Head of caudate nucleus (tissue), 42 donors: ENCODE measurements around the gene SLC6A6.

Experiments
- DNase-seq, 42 donors: peaks; one replicate each; pipeline versions ENCODE4 v3.0.0 to v3.0.0-alpha.2; 2020 to 2021; ENCODE audit warnings: mixed read lengths in 7 of 42
- intact Hi-C: fragments of 100-400 bp; cut with DNase I; formaldehyde crosslinking; loops from one replicate; pipeline ENCODE4 v1.15.0; 2022

Gene SLC6A6

DNA sequence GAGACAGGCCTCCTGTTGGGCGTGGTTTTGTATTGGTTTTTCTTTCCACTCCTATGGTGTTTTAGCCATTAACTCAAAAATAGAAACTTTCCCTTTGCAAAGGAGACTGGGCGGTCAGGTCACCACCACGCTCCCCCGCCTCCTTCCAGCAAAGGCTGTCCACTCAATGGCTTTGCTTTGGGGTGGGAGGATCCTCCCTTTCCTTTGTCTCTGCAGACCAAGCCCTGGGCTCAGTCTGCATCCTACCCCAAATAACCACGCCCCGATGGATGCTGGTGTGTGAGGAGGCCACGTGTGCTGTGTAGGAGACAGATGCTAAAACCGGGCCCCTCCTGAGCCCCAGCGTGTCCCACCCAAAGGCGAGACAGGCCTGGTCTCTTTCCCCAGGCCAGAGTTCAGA is 69.3 kb downstream of the SLC6A6 start:
- DNase-seq, result no peak
- intact Hi-C loops, result loop anchor here (5.0 kb wide), 1 partner anchor 269 kb away; no protein-coding TSS in a partner anchor

DNA sequence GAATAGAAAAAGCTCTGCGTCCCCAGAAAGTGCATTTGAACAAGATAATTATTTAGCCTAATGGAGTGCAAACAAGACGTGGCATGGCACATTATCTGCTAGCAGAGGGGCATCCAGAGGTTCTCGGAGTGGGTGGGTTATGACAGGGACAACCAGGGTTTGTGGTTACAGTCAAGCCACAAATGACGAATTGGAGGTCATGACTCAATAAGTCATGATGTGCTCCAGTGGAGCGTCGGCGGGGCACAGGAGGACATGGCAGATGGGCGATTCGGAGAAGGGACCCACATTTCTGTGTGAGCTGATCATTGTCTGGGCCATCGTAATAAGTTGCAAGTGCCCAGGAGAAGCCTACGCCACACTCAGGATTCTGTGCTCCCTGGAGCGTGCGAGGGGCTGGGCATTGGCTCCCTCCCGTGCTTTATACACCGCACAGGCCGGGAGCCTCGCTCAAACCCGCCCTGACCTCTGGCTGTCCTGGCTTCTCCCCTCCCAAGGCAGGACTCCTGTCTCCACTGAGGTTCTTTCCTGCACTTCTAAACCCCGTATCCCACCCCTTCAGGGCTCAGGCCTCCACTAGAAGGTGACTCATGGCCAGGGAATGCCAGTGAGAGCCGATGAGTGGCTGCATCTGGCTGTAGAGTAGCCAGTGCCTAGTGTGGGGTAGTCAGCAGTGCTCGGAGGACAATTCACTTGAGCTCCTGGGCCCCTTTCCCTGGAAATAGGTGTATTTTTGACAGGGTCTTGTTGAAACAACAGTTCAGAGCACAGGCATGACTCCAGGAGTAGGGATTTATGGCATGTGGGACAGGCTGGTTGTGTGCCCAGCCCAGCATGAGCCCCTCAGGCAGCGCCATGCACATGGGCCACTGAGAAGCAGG is 70.3 kb downstream of the SLC6A6 start:
- intact Hi-C loops, result loop anchor here (5.0 kb wide), 1 partner anchor 270 kb away; no protein-coding TSS in a partner anchor

DNA sequence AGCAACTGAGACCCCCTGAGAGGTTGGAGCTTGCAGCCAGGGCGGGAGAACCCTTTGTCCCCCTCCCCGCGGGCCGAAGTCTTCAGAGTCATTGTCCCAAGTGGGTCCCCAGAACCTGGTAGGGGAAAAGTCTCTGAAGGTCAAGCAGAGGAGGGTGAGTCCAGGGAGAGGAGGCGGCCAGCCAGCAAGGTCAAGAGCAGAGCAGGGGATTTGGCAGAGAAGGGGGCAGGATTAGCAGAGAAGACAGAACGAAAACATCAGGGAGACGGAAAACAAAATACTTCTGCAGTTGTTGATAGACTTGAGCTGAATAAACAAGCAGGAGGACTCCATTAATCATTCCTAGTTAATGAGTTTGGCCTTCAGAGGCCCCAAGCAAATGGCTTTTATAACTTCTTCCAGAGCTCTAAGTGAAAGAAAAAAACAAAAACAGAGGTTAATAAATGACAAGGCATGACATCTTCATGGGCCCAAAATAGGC is 71.0 kb downstream of the SLC6A6 start:
- intact Hi-C loops, result loop anchor here (5.0 kb wide), 1 partner anchor 271 kb away; no protein-coding TSS in a partner anchor
- DNase-seq, result no peak

More for the DNA sequence above, 70.3 kb downstream of the SLC6A6 start:
- DNase-seq, result no peak

DNA sequence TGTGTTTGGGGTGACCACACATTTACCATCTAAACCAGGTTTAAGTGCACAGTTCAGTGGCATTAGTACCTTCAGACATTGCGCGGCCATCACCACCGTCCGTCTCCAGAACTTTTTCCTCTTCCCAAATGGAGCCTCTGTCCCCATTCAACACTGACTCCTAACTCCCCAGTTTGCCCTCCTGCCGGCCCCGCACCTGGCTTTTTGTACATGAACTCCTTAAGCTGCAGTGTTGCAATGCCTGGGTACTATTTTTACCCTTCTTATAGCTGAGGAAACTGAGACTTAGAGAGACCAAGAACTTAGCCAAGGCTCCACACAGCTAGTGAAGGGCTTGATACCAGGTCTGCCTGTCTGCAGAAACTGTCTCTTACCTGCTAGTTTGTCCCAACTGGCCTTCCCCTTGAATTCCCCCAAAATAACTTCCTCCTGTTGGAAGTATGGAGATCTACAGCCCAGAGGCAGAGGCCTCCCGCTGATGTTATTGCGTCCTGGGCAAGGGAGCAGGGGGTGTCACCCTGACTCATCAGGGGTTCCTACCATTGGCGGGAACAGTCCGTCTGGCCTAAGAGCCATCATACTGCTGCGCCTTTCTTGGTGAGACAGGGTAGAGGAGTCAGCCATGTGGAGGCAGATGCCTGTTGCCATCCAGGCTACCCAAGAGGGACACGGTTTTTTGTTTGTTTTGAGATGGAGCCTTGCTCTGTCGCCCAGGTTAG is 72.1 kb downstream of the SLC6A6 start:
- intact Hi-C loops, result loop anchor here (5.0 kb wide), 1 partner anchor 272 kb away; no protein-coding TSS in a partner anchor
- no peak for DNase-seq

DNA sequence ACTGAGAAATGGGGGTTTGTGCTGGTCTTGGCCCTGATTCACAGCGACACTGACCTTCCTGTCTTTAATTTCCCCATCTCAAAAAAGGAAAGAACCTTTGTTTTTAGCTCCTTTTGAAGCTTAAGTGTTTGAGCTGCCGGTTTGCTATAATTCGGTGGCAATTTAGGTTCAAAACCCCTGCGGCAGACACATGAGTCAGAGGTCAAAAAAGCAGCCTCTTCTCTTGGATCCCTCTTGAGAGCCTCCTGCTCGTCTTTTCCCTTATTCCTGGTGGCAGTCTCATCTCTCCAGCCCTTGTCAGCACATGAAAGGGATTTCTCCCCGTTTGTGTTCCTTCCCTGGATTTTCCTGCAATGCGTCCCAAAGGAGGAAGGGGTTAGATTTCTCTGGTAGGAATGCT is 73.2 kb downstream of the SLC6A6 start:
- DNase-seq, result no peak
- intact Hi-C loops, result no loop called here

DNA sequence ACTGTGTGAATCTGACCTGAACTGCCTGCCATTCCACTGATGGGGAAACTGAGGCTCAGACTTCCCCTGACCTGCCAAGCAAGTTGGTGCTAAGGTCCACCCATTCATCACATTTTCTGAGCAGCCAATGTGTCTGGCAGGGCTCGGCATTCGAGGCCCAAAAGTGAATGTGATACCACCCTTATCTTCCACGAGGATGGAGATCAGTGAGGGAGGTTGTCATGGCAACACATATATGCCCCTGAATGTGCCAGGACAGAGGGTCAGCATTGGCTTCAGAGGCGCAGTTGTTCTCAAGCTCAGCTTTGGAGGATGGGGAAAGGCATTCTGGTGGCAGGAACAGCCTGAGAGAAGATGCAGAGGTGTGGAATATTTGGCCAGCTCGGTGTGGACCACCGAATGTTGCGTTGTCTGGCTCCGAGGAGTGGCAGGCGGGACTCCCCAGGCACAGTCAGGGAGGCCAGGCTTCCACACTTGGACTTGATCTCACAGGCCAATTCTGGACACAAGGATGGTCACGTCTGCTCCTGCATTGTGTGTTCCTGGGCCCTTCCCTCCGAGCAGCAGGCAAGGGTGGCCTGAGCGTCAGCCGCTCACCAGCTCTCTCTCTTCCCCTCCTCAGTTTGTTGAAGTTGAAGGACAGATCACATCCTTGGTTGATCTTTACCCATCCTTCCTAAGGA is 74.3 kb downstream of the SLC6A6 start:
- no peak for DNase-seq
- intact Hi-C loops, result no loop called here

DNA sequence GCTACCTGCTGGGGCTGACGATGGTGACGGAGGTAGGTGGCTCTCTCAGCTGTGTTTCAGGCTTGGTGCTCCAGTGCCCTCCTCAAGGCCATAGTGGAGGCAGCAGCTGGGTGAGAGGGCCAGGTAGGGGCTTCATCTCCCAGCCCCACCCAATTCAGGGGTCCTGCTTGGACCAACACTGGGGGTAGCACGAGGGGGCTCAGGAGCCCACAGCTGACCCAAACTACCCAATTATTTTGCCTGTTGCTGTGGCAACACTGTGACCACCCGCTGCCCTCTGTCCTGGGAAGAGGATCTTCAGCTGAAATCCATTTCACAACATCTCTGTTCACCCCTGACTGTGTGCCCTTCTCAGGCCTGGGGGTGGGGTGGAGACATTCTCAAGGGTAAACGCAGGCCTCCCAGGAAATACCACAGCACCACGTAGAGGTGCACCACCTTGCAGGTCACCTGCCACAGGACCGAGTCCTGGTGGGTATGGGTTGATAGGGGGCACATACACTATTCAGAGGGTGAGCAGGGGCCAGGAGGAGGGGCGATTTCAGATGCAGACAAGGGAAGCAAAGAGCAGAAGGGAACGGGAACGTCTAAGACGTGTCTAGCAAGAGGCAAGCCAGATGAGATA is 75.0 kb downstream of the SLC6A6 start:
- DNase-seq, result no peak
- intact Hi-C loops, result no loop called here

DNA sequence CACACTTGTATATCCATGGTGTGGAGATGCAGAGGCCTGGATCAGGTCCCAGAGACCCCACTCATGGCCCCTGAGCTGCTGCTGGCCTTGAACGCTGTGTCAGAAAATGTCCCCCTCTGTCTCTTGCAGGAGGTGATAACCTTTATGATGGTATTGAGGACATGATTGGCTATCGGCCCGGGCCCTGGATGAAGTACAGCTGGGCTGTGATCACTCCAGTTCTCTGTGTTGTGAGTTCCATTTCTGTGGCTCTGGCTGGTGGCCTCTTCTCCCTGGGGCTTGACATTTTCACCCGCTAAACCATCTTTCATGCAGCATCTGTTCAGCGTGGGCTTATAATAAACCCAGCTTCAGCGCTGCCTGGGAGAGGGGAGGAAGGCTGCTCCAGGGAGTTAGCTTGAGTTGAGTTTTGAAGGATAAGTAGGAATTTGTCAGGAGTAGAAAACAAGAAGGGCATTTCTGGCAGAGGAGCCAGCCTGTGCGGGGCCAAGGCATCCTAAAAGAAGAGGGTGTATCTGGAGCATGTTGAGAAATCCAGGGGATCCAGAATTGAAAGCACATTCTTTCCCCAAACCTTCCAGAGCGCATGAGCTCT is 76.6 kb downstream of the SLC6A6 start:
- intact Hi-C loops, result no loop called here
- DNase-seq, result peak in 10 of 42 donors; percentile 20 to 68 (median 49)

DNA sequence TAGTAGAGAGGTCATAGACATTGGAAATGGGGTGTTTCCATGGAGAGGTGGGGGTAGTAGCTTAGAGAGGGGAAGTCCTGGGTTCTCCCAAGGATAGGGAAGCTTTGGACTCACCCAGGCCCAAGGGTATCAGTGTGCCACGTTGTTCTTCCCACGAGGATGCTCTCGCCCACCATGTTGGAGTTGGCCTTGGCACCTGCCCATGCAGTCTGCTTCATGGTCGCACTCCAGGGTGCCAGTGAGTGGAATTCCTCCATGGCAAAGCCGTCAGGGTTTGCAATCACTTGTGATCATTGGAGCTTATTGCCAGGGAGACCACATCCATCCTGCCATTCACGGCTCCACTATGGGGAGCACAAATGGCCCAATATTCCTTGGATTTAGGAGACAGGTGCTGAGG is 77.2 kb downstream of the SLC6A6 start:
- no peak for DNase-seq
- intact Hi-C loops, result no loop called here

DNA sequence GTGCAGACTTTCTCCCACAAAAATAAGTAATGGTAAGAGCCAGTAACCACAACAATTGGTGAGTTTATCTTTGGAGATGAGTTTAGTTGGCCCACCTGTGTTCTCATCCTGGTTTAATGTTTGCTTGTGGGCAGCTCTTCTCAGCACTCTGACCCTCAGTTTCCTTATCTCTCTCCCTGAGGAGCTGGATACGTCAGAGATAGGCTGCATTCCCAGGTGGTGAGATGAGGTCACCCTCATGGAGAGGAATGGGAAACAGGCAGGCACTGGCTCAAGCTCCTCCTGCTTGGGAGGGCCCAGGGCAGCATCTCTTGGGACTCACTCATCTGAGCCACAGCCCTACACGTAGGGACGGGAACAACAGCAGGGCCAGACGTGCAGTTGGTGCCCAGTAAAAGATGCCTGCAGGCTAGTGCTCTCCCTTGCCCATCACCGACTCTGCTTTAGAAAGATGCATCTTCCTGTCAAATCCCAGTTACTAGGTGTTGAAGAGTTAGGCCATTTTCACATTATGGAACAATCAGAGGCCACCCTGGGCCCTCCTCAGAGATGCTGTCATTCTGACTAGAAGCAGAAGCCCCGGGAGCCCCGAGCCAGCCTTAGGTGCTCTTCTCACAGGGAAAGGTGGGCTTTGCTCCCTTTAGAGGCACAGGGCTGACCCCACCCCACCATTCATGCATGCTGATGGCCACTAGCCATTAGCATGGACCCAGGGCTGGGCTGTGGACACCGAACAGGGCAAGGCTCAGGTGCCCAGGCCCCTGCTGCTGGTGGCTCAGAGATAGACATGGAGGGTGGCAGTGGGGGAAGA is 78.0 kb downstream of the SLC6A6 start:
- intact Hi-C loops, result no loop called here
- no peak for DNase-seq

DNA sequence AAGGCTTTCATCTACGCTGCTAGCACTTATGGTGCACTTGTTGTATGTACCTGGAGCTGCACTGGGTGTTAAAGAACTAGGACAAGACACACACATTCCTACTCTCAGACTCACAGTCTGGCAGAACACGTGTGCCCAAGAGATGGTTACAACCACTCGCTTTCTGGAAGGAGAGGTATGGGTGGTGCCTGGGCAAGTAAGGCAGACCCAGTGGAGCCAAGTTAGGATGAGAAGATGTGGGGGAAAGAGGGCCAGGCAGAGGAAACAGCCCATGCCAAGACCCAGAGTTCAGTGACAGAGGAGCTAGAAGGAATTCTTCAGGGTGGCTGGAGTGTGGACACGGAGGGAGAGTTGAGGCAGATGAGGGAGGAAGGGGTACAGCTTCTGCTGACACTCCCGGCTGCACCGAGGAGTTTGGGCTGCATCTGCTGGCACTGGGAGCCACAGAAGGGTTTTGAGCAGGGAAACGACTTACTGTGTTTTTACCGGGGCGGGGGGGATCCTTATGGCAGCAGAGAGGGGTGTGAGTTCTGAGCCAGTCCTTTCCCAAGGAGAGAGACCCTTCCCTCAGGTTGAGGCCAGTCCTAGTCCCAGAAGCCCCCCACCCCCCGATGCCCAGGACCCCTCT is 78.7 kb downstream of the SLC6A6 start:
- intact Hi-C loops, result no loop called here
- DNase-seq, result no peak

DNA sequence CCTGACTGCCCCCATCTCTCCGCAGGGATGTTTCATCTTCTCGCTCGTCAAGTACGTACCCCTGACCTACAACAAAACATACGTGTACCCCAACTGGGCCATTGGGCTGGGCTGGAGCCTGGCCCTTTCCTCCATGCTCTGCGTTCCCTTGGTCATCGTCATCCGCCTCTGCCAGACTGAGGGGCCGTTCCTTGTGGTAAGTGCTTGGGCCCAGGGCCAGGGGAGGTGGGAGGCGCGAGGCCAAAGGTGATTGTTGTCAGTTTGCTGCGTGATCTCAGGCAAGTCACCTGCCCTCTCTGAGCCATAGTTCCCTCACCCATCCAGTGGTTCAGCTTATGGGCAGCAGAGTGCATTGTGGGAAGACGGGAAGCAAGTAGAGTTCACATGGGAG is 79.2 kb downstream of the SLC6A6 start:
- intact Hi-C loops, result no loop called here
- no peak for DNase-seq

DNA sequence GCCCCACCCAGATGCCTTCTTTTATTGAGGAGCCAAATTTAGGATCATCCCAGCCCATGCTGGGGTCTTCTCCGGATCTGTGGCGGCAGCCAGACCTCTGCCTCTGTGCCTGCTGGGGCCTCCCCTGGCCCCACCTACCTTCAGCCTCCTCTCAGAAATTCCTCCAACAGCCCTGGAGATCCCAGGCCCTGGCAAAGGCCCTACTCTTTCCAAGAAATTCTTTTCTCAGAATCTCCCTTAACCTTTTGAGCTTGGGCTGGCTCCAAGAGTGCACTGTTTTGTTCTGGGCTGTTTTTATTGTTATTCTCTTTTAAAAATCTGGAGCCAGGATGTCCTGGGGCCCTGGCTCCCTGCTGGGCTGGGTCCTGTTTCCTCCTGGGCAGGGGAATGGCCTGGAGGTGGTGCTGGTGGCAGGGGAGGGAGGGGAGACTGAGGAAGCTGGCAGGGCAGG is 79.9 kb downstream of the SLC6A6 start:
- intact Hi-C loops, result no loop called here
- no peak for DNase-seq

DNA sequence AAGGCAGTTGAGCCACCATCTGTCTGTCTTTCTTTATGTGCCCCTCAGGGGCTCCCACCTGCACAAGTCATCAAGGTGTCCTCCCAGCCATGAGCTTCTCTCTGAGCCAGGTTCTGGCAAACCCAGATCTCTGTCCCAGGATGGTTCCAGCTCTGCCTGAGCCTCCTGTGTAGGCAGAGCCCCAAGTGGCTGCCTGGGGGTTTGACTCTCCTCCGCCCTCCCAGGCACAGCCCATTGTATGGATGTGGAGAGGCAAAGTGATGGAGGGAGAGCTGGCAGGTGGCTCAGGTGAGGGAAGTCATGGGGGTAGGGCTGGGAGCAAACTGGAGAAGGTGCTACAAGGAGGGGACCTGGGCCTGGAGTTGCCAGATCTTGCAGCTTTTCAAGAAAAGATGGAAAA is 80.9 kb downstream of the SLC6A6 start:
- intact Hi-C loops, result no loop called here
- DNase-seq, result no peak

DNA sequence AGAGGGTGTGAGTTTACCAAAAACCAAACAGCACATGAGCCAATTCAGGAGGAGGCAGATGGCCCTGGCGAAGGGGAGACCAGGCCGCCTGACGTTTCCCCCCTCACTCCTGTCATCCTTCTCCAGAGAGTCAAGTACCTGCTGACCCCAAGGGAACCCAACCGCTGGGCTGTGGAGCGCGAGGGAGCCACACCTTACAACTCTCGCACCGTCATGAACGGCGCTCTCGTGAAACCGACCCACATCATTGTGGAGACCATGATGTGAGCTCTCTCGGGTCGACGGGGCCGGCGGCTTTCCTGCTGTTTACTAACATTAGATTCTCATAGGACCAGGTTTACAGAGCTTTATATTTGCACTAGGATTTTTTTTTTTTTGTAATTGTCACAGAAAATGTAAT is 82.3 kb downstream of the SLC6A6 start:
- no peak for DNase-seq
- intact Hi-C loops, result no loop called here

DNA sequence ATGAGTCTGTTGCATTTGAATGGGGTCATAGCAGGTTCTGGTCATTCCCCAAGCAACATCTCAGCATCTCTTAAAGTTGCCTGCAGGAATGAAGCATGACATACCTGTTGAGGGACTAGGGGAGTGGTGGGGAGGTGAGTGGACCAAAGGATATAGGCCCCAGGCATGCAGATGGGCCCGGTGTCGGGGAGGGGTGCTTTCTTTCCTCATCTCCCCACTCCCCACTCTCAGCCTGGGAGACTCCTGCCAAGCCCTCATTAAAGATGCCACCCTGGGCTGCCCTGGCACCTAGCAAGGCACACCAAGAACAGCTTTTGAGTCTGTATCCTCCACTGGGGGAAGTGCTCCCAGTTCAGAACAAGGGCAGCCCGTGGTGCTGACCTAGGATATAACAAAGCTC is 83.6 kb downstream of the SLC6A6 start:
- DNase-seq, result no peak
- intact Hi-C loops, result no loop called here

DNA sequence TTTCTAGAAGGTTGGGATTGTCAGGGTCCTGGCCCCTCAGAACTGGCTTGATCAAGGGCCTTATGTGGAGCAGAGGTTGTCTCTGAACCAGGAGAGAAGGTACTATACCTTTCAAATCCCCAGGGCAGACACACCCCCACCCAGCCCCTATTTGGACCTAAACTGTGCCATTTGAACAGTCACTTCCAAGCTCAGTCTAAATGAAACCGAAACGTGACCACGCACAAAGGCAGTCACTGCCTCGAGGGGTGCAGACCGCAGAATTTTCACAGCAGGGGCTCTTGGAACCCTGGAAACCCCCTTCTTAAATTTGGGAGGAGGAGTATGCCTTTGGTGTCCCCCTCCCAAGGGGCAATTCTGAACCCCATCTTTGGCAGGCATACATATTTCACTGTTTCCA is 84.1 kb downstream of the SLC6A6 start:
- intact Hi-C loops, result no loop called here
- no peak for DNase-seq
